ENCODE data around the gene PI16. TPM values are rescaled to one million over a fixed set of nuclear protein-coding genes. Genes with fewer than 3 reads are reported as not detected.

Gene PI16
- total RNA-seq, 4 donors from 2014 or later: 1.0 to 8.4 (median 2.2) TPM

- Histone ChIP-seq H3K9me3 (no peaks in the 10 kb centered on the region), H3K4me3 (peak overlapping the region in 2 of 4 donors; percentile 11 to 60)
- WGBS, 2 donors: 82 to 89% methylated on average over 2 to 8 of the region's 15 CpGs
These were observed 54.2 kb downstream of the PI16 start for GRCh38 chr6:37008484-37009465.

GRCh38 chr6:37010402-37010892 is 55.9 kb downstream of the PI16 start:
- no peak for DNase-seq
- no peak for TF ChIP-seq POLR2A (IDR thresholded peaks at IDR 0.05)
- Histone ChIP-seq H3K27me3 (no peaks in the 10 kb centered on the region), H3K9me3 (no peaks in the 10 kb centered on the region), H3K4me1 (peaks cover 0 to 20% (median 7%) of the 10 kb centered on the region in 3 donors), H3K27ac (no peak overlapping the region), H3K36me3 (no peaks in the 10 kb centered on the region), H3K4me3 (no peak overlapping the region)
- 89% methylated on average over 3 to 8 of the region's 10 CpGs for WGBS, 2 donors
- intact Hi-C loops (cut with DNase I): loop anchor here (10.0 kb wide), 2 partner anchors 96 to 126 kb away; partner anchors contain the start of gene C6orf89

More at GRCh38 chr6:37008484-37009465, 54.2 kb downstream of the PI16 start:
- Histone ChIP-seq H3K4me1 (peaks cover 0 to 22% (median 8%) of the 10 kb centered on the region in 3 donors), H3K27ac (peak overlapping the region in 2 of 4 donors; percentile 9 to 28), H3K36me3 (no peaks in the 10 kb centered on the region), H3K27me3 (no peaks in the 10 kb centered on the region)
- DNase-seq: no peak
- TF ChIP-seq POLR2A (IDR thresholded peaks at IDR 0.05): no peak
- TF ChIP-seq, protein P1, sequence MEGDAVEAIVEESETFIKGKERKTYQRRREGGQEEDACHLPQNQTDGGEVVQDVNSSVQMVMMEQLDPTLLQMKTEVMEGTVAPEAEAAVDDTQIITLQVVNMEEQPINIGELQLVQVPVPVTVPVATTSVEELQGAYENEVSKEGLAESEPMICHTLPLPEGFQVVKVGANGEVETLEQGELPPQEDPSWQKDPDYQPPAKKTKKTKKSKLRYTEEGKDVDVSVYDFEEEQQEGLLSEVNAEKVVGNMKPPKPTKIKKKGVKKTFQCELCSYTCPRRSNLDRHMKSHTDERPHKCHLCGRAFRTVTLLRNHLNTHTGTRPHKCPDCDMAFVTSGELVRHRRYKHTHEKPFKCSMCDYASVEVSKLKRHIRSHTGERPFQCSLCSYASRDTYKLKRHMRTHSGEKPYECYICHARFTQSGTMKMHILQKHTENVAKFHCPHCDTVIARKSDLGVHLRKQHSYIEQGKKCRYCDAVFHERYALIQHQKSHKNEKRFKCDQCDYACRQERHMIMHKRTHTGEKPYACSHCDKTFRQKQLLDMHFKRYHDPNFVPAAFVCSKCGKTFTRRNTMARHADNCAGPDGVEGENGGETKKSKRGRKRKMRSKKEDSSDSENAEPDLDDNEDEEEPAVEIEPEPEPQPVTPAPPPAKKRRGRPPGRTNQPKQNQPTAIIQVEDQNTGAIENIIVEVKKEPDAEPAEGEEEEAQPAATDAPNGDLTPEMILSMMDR (IDR thresholded peaks at IDR 0.05): no peak
- intact Hi-C loops (cut with DNase I): no loop called here

- H3K4me3 ChIP-seq: no peak overlapping the region
- intact Hi-C loops (cut with DNase I): loop anchor here (10.0 kb wide), 2 partner anchors 97 to 127 kb away; partner anchors contain the start of gene C6orf89
- WGBS, 2 donors: 64 to 69% methylated on average over 3 to 6 of the region's 11 CpGs
- H3K4me1 ChIP-seq: peaks cover 0 to 6% (median under 1%) of the 10 kb centered on the region in 3 donors
- DNase-seq: no peak
- no peaks in the 10 kb centered on the region for H3K9me3 ChIP-seq
- TF ChIP-seq, protein P1 (IDR thresholded peaks at IDR 0.05): no peak
- TF ChIP-seq POLR2A (IDR thresholded peaks at IDR 0.05): no peak
- H3K27ac ChIP-seq: no peak overlapping the region
- no peaks in the 10 kb centered on the region for H3K36me3 ChIP-seq
- H3K27me3 ChIP-seq: no peaks in the 10 kb centered on the region
These were observed 57.3 kb downstream of the PI16 start for GRCh38 chr6:37011656-37012378.

DNA sequence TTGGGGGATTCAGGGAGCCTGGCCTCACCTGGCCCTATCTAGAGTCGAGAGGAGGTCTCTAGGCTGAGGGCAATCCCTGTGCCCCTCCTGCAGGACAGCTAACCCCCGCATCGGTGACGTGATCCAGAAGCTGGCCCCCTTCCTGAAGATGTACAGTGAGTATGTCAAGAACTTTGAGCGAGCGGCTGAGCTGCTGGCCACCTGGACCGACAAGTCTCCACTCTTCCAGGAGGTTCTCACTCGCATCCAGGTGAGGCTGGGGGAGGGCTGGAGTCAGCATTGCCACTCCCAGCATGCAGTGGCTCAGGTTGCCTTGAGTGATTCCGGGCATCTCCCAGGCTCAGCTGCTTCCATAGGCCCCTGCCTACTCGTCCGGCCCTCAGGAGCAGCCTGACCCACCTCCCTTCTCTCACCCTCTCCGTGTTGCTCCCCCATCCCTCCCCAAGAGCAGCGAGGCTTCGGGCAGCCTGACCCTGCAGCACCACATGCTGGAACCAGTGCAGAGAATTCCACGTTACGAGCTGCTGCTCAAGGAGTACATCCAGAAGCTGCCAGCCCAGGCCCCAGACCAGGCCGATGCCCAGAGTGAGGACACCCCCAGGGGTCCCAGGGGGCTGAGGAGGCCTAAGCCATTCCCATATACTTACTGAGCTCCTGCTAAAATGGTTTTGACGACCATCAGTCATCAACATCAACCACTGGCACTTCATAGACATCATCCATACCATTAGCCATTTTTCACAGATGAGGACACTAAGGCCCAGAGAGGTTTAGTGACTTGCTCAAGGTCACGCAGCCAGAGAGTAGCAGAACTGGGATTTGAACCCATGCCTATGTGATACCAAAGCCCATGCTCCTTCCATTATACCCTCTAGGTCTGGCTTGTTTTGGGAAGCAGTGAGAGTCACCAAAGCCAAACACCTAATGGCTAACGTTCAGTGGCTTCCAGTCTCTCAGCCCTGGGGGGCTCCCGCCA is 59.3 kb downstream of the PI16 start:
- Histone ChIP-seq H3K9me3 (no peaks in the 10 kb centered on the region), H3K4me3 (no peak overlapping the region), H3K27ac (no peak overlapping the region), H3K36me3 (no peaks in the 10 kb centered on the region), H3K4me1 (peaks cover 0 to 14% (median 5%) of the 10 kb centered on the region in 3 donors), H3K27me3 (no peaks in the 10 kb centered on the region)
- intact Hi-C loops (cut with DNase I): loop anchor here (10.0 kb wide), 2 partner anchors 99 to 129 kb away; partner anchors contain the start of gene C6orf89
- WGBS, 2 donors: 85 to 89% methylated on average over 3 to 8 of the region's 21 CpGs
- no peak for DNase-seq
- TF ChIP-seq POLR2A (IDR thresholded peaks at IDR 0.05): no peak
- TF ChIP-seq, protein P1 (IDR thresholded peaks at IDR 0.05): no peak

Other genes starting within 250 kb of the PI16 start
- gene CPNE5, start 115.3 kb upstream of the PI16 start, total RNA-seq: 1 to 10 TPM; 1.2 to 2.5 (median 1.5) TPM
- 10 to 100 TPM; 13.4 to 35.4 (median 28.7) TPM for gene PPIL1, start 79.9 kb upstream of the PI16 start, total RNA-seq
- 10 to 100 TPM; 18.6 to 34.9 (median 23.1) TPM for gene C6orf89, start 68.8 kb upstream of the PI16 start, total RNA-seq
- gene MTCH1, start 31.5 kb downstream of the PI16 start, total RNA-seq: 100 to 1,000 TPM; 101 to 153 (median 111) TPM
- 10 to 100 TPM in 1 of 4 donors, 1 to 10 TPM in 3; 2.6 to 13.4 (median 5.3) TPM for gene FGD2, start 50.9 kb downstream of the PI16 start, total RNA-seq
- 100 to 1,000 TPM in 2 of 4 donors, 10 to 100 TPM in 2; 57.3 to 206 (median 96.6) TPM for gene PIM1, start 215.4 kb downstream of the PI16 start, total RNA-seq

Data from esophagus squamous epithelium (tissue), 5 donors.